Measurements from ENCODE around the gene ALPK1. TPM values are rescaled to one million over a fixed set of nuclear protein-coding genes. Genes with fewer than 3 reads are reported as not detected.

Gene ALPK1
- total RNA-seq, 1 experiment from 2014 or later, result 0.17 TPM

Other genes with a start within 250 kb of the ALPK1 start
- 0.09 and 0.13 TPM in 2 replicates for gene FAM241A, start 151.9 kb upstream of the ALPK1 start, total RNA-seq (2021)
- 23.5 and 24.2 TPM in 2 replicates for gene AP1AR, start 65.6 kb upstream of the ALPK1 start, total RNA-seq (2021)
- 1.8 and 2.3 TPM in 2 replicates for gene TIFA, start 11.5 kb upstream of the ALPK1 start, total RNA-seq (2021)
- gene NEUROG2, start 218.8 kb downstream of the ALPK1 start, total RNA-seq (2021), result not detected in 2 replicates

All from H9 (cell line).